GM12878 (cell line): ENCODE results near the gene TCF25. TPM values are rescaled to one million over a fixed set of nuclear protein-coding genes. Genes with fewer than 3 reads are reported as not detected.

Source experiments
- ATAC-seq: fragments of 200-7000 bp; cut with Tn5 transposase; 3 replicates; pipeline ENCODE4 v1.9.1; 2020; ENCODE audit warnings: mild to moderate bottlenecking, moderate library complexity
- BruUV-seq: library from RNA; stranded (reverse); fragments of 400-500 nt; replicated peaks from 2 replicates; lab custom pipeline; 2021; lab: Mats Ljungman, UMichigan
- CTCF ChIA-PET: fragments of 300-600 bp; sonication (Branson Sonifier 250); formaldehyde crosslinking; extraction: SDS; loops from one replicate; lab custom pipeline; 2021; ENCODE audit warnings: inconsistent platforms; lab: Yijun Ruan, JAX
- POLR2A ChIA-PET: fragments of 350-600 bp; formaldehyde crosslinking; extraction: SDS; loops from one replicate; lab custom pipeline; 2021; ENCODE audit warnings: inconsistent platforms; lab: Charles Lee
- RAD21 ChIA-PET: fragments of 300-600 bp; sonication (Branson Sonifier 250); formaldehyde crosslinking; loops from one replicate; lab custom pipeline; 2023; ENCODE audit warnings: antibody characterized with exemption; ENCODE audit not compliant: unreplicated experiment; lab: Charles Lee
- SMC1A ChIA-PET: fragments of 300-600 bp; sonication (Branson Sonifier 250); formaldehyde crosslinking; loops from one replicate; lab custom pipeline; 2023; ENCODE audit not compliant: unreplicated experiment, uncharacterized antibody; lab: Charles Lee
- DNase-seq: peaks from one replicate; pipeline ENCODE4 v3.0.0-alpha.2; 2011; ENCODE audit warnings: low read depth, low spot score
- FAIRE-seq: peaks from 3 replicates; lab custom pipeline; 2011; peaks lifted over from hg19 to GRCh38; lab: Jason Lieb, UNC
- H2AFZ ChIP-seq: 2 replicates; pipeline ENCODE4 v1.6.0; 2011; ENCODE audit warnings: low read depth, low read length, control low read depth; ENCODE audit not compliant: control insufficient read depth
- H3K27ac ChIP-seq: 2 replicates; pipeline ENCODE4 v1.5.1; 2011; ENCODE audit warnings: control low read depth; ENCODE audit not compliant: control insufficient read depth, insufficient read depth
- H3K27me3 ChIP-seq, 2 experiments: replicated peaks in 1 of 2; 2 replicates each; pipeline versions ENCODE4 v1.6.0 to v1.6.1; 2011; ENCODE audit warnings: low read length in 1 of 2; ENCODE audit not compliant: control insufficient read depth in 2 of 2, insufficient read depth in 2 of 2
- H3K36me3 ChIP-seq, 2 experiments: 2 replicates each; pipeline ENCODE4 v1.5.1; 2011; ENCODE audit warnings: low read length in 1 of 2; ENCODE audit not compliant: control insufficient read depth in 2 of 2, insufficient read depth in 2 of 2
- H3K4me1 ChIP-seq: 2 replicates; pipeline ENCODE4 v1.6.1; 2011; ENCODE audit warnings: mild to moderate bottlenecking, low read length, moderate library complexity, mixed read lengths; ENCODE audit not compliant: control insufficient read depth, insufficient read depth
- H3K4me2 ChIP-seq: 2 replicates; pipeline ENCODE4 v1.6.0; 2011; ENCODE audit warnings: control low read depth; ENCODE audit not compliant: control insufficient read depth, insufficient read depth
- H3K4me3 ChIP-seq: fragments of 200-600 bp; sonication (generic); 2 replicates; pipeline ENCODE4 v1.5.1; 2016
- H3K79me2 ChIP-seq: 2 replicates; pipeline ENCODE4 v1.6.0; 2011; ENCODE audit warnings: low read length; ENCODE audit not compliant: control insufficient read depth, insufficient read depth
- H3K9ac ChIP-seq: 2 replicates; pipeline ENCODE4 v1.8.0; 2011; ENCODE audit warnings: low read length, control low read depth, mixed read lengths; ENCODE audit not compliant: control insufficient read depth, insufficient read depth
- H3K9me3 ChIP-seq: replicated peaks from 3 replicates; pipeline ENCODE4 v1.5.1; 2011; ENCODE audit warnings: mild to moderate bottlenecking, low read length; ENCODE audit not compliant: control insufficient read depth, insufficient read depth
- H4K20me1 ChIP-seq: 2 replicates; pipeline ENCODE4 v1.6.0; 2011; ENCODE audit not compliant: control insufficient read depth, insufficient read depth
- EP300 ChIP-seq, 2 experiments: fragments of 150-350 bp in 1 of 2; IDR thresholded peaks; 2 replicates each; pipeline ENCODE4 v1.6.1; 2011 to 2012; ENCODE audit warnings: low read depth in 2 of 2, low read length in 2 of 2, borderline replicate concordance in 1 of 2, improper control_type of control experiment in 1 of 2, inconsistent platforms in 1 of 2; ENCODE audit not compliant: control insufficient read depth in 1 of 2
- KLF5 ChIP-seq: fragments of 450-650 bp; IDR thresholded peaks from 2 replicates; pipeline ENCODE4 v1.6.1; 2014; ENCODE audit warnings: mild to moderate bottlenecking; ENCODE audit not compliant: partially characterized antibody
- MEF2A ChIP-seq: IDR thresholded peaks from 2 replicates; pipeline ENCODE4 v1.6.1; 2011; ENCODE audit warnings: low read depth, mild to moderate bottlenecking, low read length, moderate library complexity; ENCODE audit not compliant: insufficient read depth
- MEF2B ChIP-seq: fragments of 450-650 bp; IDR thresholded peaks from 2 replicates; pipeline ENCODE4 v1.6.1; 2018; ENCODE audit warnings: mild to moderate bottlenecking, moderate library complexity; ENCODE audit not compliant: partially characterized antibody, poor library complexity, severe bottlenecking
- RAD51 ChIP-seq: fragments of 450-650 bp; IDR thresholded peaks from 2 replicates; pipeline ENCODE4 v1.6.1; 2016; ENCODE audit warnings: moderate library complexity, mild to moderate bottlenecking, inconsistent platforms
- WRNIP1 ChIP-seq: IDR thresholded peaks from 2 replicates; pipeline ENCODE4 v1.6.1; 2011; ENCODE audit warnings: low read depth, low read length, improper control_type of control experiment, borderline replicate concordance
- ZNF274 ChIP-seq: IDR thresholded peaks from one replicate; pipeline ENCODE4 v1.8.0; 2011; ENCODE audit not compliant: insufficient read length, insufficient read depth
- ZZZ3 ChIP-seq: IDR thresholded peaks from 2 replicates; pipeline ENCODE4 v1.6.1; 2011; ENCODE audit warnings: low read depth; ENCODE audit not compliant: control insufficient read depth, insufficient read length
- WGBS: methylation state at CpG from one replicate; pipeline ENCODE4 v1.1.6; 2016; ENCODE audit warnings: low lambda C conversion rate; ENCODE audit not compliant: insufficient replicate concordance, insufficient coverage; ENCODE audit errors: missing lambda C conversion rate; 5-methylcytosine and 5-hydroxymethylcytosine counted together
- in situ Hi-C: fragments of 300-500 bp; cut with MboI; formaldehyde crosslinking; loops from 9 replicates; pipeline ENCODE4 v1.14.3; 2018; ENCODE audit warnings: mixed read lengths
- intact Hi-C: fragments of 100-400 bp; cut with micrococcal nuclease; formaldehyde crosslinking; loops from one replicate; pipeline ENCODE4 v1.14.2; 2022; ENCODE audit not compliant: unreplicated experiment
- polyA plus RNA-seq, 11 experiments: library from polyadenylated mRNA; depleted of rRNA in 4 of 11; unstranded in 6 of 11; stranded (reverse) in 5 of 11; fragments of >200 nt; fragmentation: Nextera tagmentation in 4 of 11; fragmentation: Illumina TruSeq in 1 of 11; extraction: Ambion mirVana in 4 of 11; extraction: Trizol in 1 of 11; gene quantifications; 1 replicate in 1 of 11; 2 replicates in 10 of 11; pipeline versions ENCODE4 v1.2.1 to v1.2.3, GENCODE V29; 2011 to 2016; ENCODE audit warnings: inconsistent platforms in 2 of 11, missing spikeins in 2 of 11, low read depth in 1 of 11
- total RNA-seq, 4 experiments: library from RNA; depleted of rRNA in 3 of 4; stranded (reverse); fragments of >200 nt in 3 of 4; fragmentation: Illumina TruSeq in 1 of 4; extraction: Trizol in 1 of 4; gene quantifications; 2 replicates each; pipeline versions ENCODE4 v1.2.1 to v1.2.3, GENCODE V29; 2013 to 2021
- TF ChIP-seq, protein P1 (sequence below): fragments of 450-650 bp; formaldehyde crosslinking; IDR thresholded peaks from 2 replicates; pipeline ENCODE4 v1.4.0; 2022; ENCODE audit warnings: mild to moderate bottlenecking, moderate library complexity
- TF ChIP-seq, protein P2 (sequence below): fragments of 450-650 bp; IDR thresholded peaks from 2 replicates; pipeline ENCODE4 v1.6.1; 2016; ENCODE audit warnings: mild to moderate bottlenecking

Gene TCF25
- total and polyA plus RNA-seq, 10 of the 15 experiments (the other 5 are each of a cell fraction or from before 2014, with no cell fraction given): 8.4 to 130 (median 89.4) TPM

DNA sequence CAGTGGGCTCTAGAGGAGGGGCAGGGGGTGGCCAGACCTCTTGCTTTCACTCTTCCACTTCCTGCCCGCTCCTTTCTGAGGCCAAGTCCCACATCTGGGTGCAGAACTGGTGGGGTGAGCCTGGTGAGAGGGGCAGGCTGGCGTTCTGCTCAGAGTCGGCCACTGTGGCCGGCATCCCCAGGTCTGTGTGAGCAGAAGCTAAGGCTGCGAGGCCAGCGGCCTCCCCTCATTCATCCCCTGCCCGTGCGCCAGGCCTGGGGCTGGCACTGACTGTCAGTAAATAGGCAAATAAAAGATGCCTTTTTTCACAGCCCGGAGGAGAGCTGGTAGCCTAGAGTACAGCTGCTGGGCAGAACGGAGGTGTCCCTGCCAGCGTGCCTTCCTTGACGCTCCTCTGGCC lies 76.4 kb downstream of the TCF25 start:
- TF ChIP-seq ZNF274: no peak
- TF ChIP-seq KLF5: no peak
- TF ChIP-seq EP300 (IDR thresholded peaks at IDR 0.05; ENCODE audit: borderline replicate concordance in 1 of 2, control insufficient read depth in 1 of 2, low read depth in 2 of 2, low read length in 2 of 2): no peak
- no peak for TF ChIP-seq MEF2B
- H3K4me3 ChIP-seq: peak overlapping the region; percentile 61; the same call in 1 of the 2 replicates
- no peak for ATAC-seq
- ChIA-PET RAD21 (interaction anchor here (0.6 kb wide), 1 partner anchor 72 kb away, joined by 3 read pairs; no protein-coding TSS in a partner anchor), SMC1A (interaction anchor here (1.6 kb wide), 1 partner anchor 24 kb away, joined by 4 read pairs; no protein-coding TSS in a partner anchor), POLR2A (no interaction called here), CTCF (interaction anchor here (0.9 to 1.4 kb wide), 4 partner anchors 26 to 132 kb away, joined by 3 to 4 read pairs (median 3); no protein-coding TSS in a partner anchor)
- H3K9ac ChIP-seq: no peak overlapping the region; the same call in 1 of the 2 replicates
- peaks cover 0 to 3% of the 10 kb centered on the region in 2 experiments; a peak in 1 of 4 replicates for H3K27me3 ChIP-seq
- no peak overlapping the region for H3K27ac ChIP-seq
- H3K4me2 ChIP-seq: peak overlapping the region; percentile 68
- no peaks in the 10 kb centered on the region for H4K20me1 ChIP-seq
- intact Hi-C loops (no loop called here), in situ Hi-C loops (no loop called here)
- DNase-seq: no peak
- H2AFZ ChIP-seq: no peak overlapping the region
- 73% methylated on average over 12 of the region's 12 CpGs for WGBS
- no peaks in the 10 kb centered on the region for H3K9me3 ChIP-seq
- no peaks in the 10 kb centered on the region for H3K79me2 ChIP-seq
- no peaks in the 10 kb centered on the region for H3K36me3 ChIP-seq
- H3K4me1 ChIP-seq: peaks cover 59% of the 10 kb centered on the region
- no peak for FAIRE-seq
- BruUV-seq: no TSS peak

DNA sequence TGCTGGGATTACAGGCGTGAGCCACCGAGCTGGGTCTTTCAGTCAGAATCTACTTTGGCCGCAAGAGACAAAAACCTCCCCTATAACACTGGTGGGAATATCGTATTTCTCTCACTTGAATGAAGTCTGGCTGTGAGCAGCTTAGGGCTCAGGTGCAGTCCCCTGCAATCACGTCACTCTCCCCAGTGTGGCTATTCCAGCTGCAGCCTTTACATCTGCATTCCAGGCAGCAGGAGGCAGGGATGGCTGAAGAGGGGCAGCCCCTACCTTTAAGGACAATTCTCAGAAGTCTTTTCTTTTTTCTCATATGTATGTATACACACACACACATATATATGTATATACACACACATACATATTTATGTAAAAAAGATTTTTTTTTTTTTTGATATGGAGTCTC lies 78.1 kb downstream of the TCF25 start:
- in situ Hi-C loops: no loop called here
- Histone ChIP-seq H4K20me1 (no peaks in the 10 kb centered on the region), H3K9ac (no peak overlapping the region), H2AFZ (no peak overlapping the region), H3K79me2 (no peaks in the 10 kb centered on the region), H3K9me3 (no peaks in the 10 kb centered on the region), H3K27ac (no peak overlapping the region), H3K4me2 (no peak overlapping the region), H3K27me3 (no peaks in the 10 kb centered on the region), H3K4me1 (peaks cover 61% of the 10 kb centered on the region), H3K4me3 (no peak overlapping the region), H3K36me3 (no peaks in the 10 kb centered on the region)
- no peak for DNase-seq
- POLR2A ChIA-PET: no interaction called here
- RAD21 ChIA-PET: interaction anchor here (1.3 to 1.7 kb wide), 2 partner anchors 21 to 91 kb away, joined by 3 to 4 read pairs; no protein-coding TSS in a partner anchor
- intact Hi-C loops: no loop called here
- 87% methylated on average over 5 of the region's 5 CpGs for WGBS
- CTCF ChIA-PET: interaction anchor here (1.9 kb wide), 1 partner anchor 69 kb away, joined by 5 read pairs; no protein-coding TSS in a partner anchor
- no peak for ATAC-seq
- BruUV-seq: TSS peak; percentile 52
- no peak for FAIRE-seq
- SMC1A ChIA-PET: interaction anchor here (0.6 kb wide), 1 partner anchor 36 kb away, joined by 3 read pairs; no protein-coding TSS in a partner anchor
- no peak for TF ChIP-seq MEF2A
- TF ChIP-seq, protein P1, sequence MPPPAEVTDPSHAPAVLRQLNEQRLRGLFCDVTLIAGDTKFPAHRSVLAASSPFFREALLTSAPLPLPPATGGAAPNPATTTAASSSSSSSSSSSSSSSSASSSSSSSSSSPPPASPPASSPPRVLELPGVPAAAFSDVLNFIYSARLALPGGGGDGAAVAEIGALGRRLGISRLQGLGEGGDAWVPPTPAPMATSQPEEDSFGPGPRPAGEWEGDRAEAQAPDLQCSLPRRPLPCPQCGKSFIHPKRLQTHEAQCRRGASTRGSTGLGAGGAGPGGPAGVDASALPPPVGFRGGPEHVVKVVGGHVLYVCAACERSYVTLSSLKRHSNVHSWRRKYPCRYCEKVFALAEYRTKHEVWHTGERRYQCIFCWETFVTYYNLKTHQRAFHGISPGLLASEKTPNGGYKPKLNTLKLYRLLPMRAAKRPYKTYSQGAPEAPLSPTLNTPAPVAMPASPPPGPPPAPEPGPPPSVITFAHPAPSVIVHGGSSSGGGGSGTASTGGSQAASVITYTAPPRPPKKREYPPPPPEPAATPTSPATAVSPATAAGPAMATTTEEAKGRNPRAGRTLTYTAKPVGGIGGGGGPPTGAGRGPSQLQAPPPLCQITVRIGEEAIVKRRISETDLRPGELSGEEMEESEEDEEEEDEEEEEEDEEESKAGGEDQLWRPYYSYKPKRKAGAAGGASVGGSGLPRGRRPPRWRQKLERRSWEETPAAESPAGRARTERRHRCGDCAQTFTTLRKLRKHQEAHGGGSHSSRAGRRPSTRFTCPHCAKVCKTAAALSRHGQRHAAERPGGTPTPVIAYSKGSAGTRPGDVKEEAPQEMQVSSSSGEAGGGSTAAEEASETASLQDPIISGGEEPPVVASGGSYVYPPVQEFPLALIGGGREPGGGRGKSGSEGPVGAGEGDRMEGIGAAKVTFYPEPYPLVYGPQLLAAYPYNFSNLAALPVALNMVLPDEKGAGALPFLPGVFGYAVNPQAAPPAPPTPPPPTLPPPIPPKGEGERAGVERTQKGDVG (CRISPR knock-in tag): no peak
- TF ChIP-seq ZZZ3: no peak
- no peak for TF ChIP-seq RAD51
- TF ChIP-seq WRNIP1: no peak
- TF ChIP-seq, protein P2, sequence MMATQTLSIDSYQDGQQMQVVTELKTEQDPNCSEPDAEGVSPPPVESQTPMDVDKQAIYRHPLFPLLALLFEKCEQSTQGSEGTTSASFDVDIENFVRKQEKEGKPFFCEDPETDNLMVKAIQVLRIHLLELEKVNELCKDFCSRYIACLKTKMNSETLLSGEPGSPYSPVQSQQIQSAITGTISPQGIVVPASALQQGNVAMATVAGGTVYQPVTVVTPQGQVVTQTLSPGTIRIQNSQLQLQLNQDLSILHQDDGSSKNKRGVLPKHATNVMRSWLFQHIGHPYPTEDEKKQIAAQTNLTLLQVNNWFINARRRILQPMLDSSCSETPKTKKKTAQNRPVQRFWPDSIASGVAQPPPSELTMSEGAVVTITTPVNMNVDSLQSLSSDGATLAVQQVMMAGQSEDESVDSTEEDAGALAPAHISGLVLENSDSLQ: no peak
